Activated T-cell treated with anti-CD3 and anti-CD28 coated beads, Interleukin-2, amount 50 U/mL, for 72 hours (primary cell): Measurements from ENCODE around the gene MYT1. TPM values are rescaled to one million over a fixed set of nuclear protein-coding genes. Genes with fewer than 3 reads are reported as not detected.
A peak's percentile ranks its signal among the peaks of the same experiment; 100 is the strongest.
"Not testable (repeated sequence)": the region's sequence is repeated elsewhere in the genome, so short reads cannot be mapped to it uniquely, and the experiment has no call there.

ENCODE experiments used
- ATAC-seq, 2 donors: fragments of 150-1000 bp; cut with Tn5 transposase; replicated peaks in 1 of 2; 2 replicates each; pipeline ENCODE4 v1.10.0; 2021; ENCODE audit warnings: moderate library complexity in 2 of 2, mild to moderate bottlenecking in 1 of 2
- DNase-seq, 2 donors: peaks; one replicate each; pipeline ENCODE4 v3.0.0; 2021 to 2022; ENCODE audit warnings: mixed read lengths in 1 of 2
- H3K27ac Mint-ChIP-seq: one replicate; pipeline ENCODE4 v1.8.0; 2022; ENCODE audit warnings: mild to moderate bottlenecking, moderate library complexity, mixed read lengths
- H3K27me3 Mint-ChIP-seq: one replicate; pipeline ENCODE4 v1.8.0; 2022; ENCODE audit warnings: low read depth, mixed read lengths
- H3K36me3 Mint-ChIP-seq, 2 donors: one replicate each; pipeline ENCODE4 v1.8.0; 2022; ENCODE audit warnings: mixed read lengths in 2 of 2, mild to moderate bottlenecking in 1 of 2; ENCODE audit not compliant: insufficient read depth in 2 of 2
- H3K4me1 Mint-ChIP-seq: one replicate; pipeline ENCODE4 v1.8.0; 2022; ENCODE audit warnings: low read depth, mixed read lengths
- H3K4me3 Mint-ChIP-seq, 2 donors: one replicate each; pipeline ENCODE4 v1.8.0; 2022; ENCODE audit warnings: mild to moderate bottlenecking in 2 of 2, mixed read lengths in 2 of 2, moderate library complexity in 2 of 2
- H3K9me3 Mint-ChIP-seq, 2 donors: one replicate each; pipeline ENCODE4 v1.8.0; 2022; ENCODE audit warnings: mixed read lengths in 2 of 2
- total RNA-seq, 2 donors: library from RNA; stranded (reverse); gene quantifications; one replicate each; pipeline ENCODE4 v1.2.3, GENCODE V29; 2022

MYT1 gene
- total RNA-seq, 2 donors from 2014 or later: 0.12 to 0.23 TPM

GRCh38 chr20:64187213-64187612 is 23.0 kb downstream of the MYT1 start:
- H3K4me3 Mint-ChIP-seq, H3K27me3 Mint-ChIP-seq, H3K27ac Mint-ChIP-seq, ATAC-seq, DNase-seq, H3K4me1 Mint-ChIP-seq, H3K9me3 Mint-ChIP-seq, H3K36me3 Mint-ChIP-seq: not testable (repeated sequence)

- H3K36me3 Mint-ChIP-seq: no peaks in the 10 kb centered on the region
- DNase-seq: no peak
- H3K9me3 Mint-ChIP-seq: no peaks in the 10 kb centered on the region
- no peak for ATAC-seq
- no peak overlapping the region for H3K4me3 Mint-ChIP-seq
- H3K27me3 Mint-ChIP-seq: peaks cover 6% of the 10 kb centered on the region
- no peak overlapping the region for H3K27ac Mint-ChIP-seq
- H3K4me1 Mint-ChIP-seq: peaks cover 9% of the 10 kb centered on the region
Observed at GRCh38 chr20:64188091-64188490, 23.8 kb downstream of the MYT1 start.

GRCh38 chr20:64188682-64189529 is 24.7 kb downstream of the MYT1 start:
- peaks cover 6% of the 10 kb centered on the region for H3K27me3 Mint-ChIP-seq
- H3K36me3 Mint-ChIP-seq: no peaks in the 10 kb centered on the region
- peaks cover 9% of the 10 kb centered on the region for H3K4me1 Mint-ChIP-seq
- no peak for DNase-seq
- H3K27ac Mint-ChIP-seq: no peak overlapping the region
- no peaks in the 10 kb centered on the region for H3K9me3 Mint-ChIP-seq
- ATAC-seq: no peak
- H3K4me3 Mint-ChIP-seq: no peak overlapping the region

GRCh38 chr20:64189530-64189966 is 25.3 kb downstream of the MYT1 start:
- Mint-ChIP-seq H3K27ac (no peak overlapping the region), H3K27me3 (peaks cover 6% of the 10 kb centered on the region), H3K36me3 (no peaks in the 10 kb centered on the region), H3K9me3 (no peaks in the 10 kb centered on the region), H3K4me1 (peaks cover 6% of the 10 kb centered on the region), H3K4me3 (no peak overlapping the region)
- ATAC-seq (no peak), DNase-seq (no peak)

GRCh38 chr20:64189986-64190385 is 25.7 kb downstream of the MYT1 start:
- Mint-ChIP-seq H3K36me3 (no peaks in the 10 kb centered on the region), H3K4me3 (no peak overlapping the region), H3K4me1 (peaks cover 2% of the 10 kb centered on the region), H3K27ac (no peak overlapping the region), H3K27me3 (peaks cover 6% of the 10 kb centered on the region), H3K9me3 (no peaks in the 10 kb centered on the region)
- DNase-seq (no peak), ATAC-seq (no peak)

GRCh38 chr20:64191002-64191401 is 26.8 kb downstream of the MYT1 start:
- Mint-ChIP-seq H3K27me3 (peaks cover 6% of the 10 kb centered on the region), H3K9me3 (no peaks in the 10 kb centered on the region), H3K4me3 (no peak overlapping the region), H3K4me1 (no peaks in the 10 kb centered on the region), H3K36me3 (no peaks in the 10 kb centered on the region), H3K27ac (no peak overlapping the region)
- ATAC-seq (no peak), DNase-seq (no peak)

- no peak for ATAC-seq
- no peaks in the 10 kb centered on the region for H3K36me3 Mint-ChIP-seq
- no peak overlapping the region for H3K27ac Mint-ChIP-seq
- no peak overlapping the region for H3K4me3 Mint-ChIP-seq
- peaks cover 6% of the 10 kb centered on the region for H3K27me3 Mint-ChIP-seq
- H3K4me1 Mint-ChIP-seq: no peaks in the 10 kb centered on the region
- no peak for DNase-seq
- no peaks in the 10 kb centered on the region for H3K9me3 Mint-ChIP-seq
Observed at GRCh38 chr20:64192406-64192805, 28.2 kb downstream of the MYT1 start.

- no peak for DNase-seq
- Mint-ChIP-seq H3K4me1 (no peaks in the 10 kb centered on the region), H3K27ac (no peak overlapping the region), H3K4me3 (no peak overlapping the region), H3K9me3 (no peaks in the 10 kb centered on the region), H3K27me3 (peaks cover 6% of the 10 kb centered on the region), H3K36me3 (no peaks in the 10 kb centered on the region)
- ATAC-seq: peak in 1 of 2 donors; percentile 38
Observed at GRCh38 chr20:64193058-64193457, 28.8 kb downstream of the MYT1 start.

- H3K4me1 Mint-ChIP-seq: no peaks in the 10 kb centered on the region
- no peaks in the 10 kb centered on the region for H3K36me3 Mint-ChIP-seq
- H3K27me3 Mint-ChIP-seq: peaks cover 6% of the 10 kb centered on the region
- DNase-seq (no peak), ATAC-seq (no peak)
- no peak overlapping the region for H3K27ac Mint-ChIP-seq
- H3K9me3 Mint-ChIP-seq: no peaks in the 10 kb centered on the region
- H3K4me3 Mint-ChIP-seq: no peak overlapping the region
Observed at GRCh38 chr20:64194269-64194668, 30.0 kb downstream of the MYT1 start.

GRCh38 chr20:64196309-64196708 is 32.1 kb downstream of the MYT1 start:
- Mint-ChIP-seq H3K27me3 (peaks cover 11% of the 10 kb centered on the region), H3K4me1 (no peaks in the 10 kb centered on the region)
- ATAC-seq: no peak

GRCh38 chr20:64196847-64197306 is 32.6 kb downstream of the MYT1 start:
- ATAC-seq: no peak
- Mint-ChIP-seq H3K36me3 (no peaks in the 10 kb centered on the region), H3K27ac (no peak overlapping the region), H3K27me3 (peaks cover 8% of the 10 kb centered on the region), H3K4me3 (no peak overlapping the region), H3K4me1 (no peaks in the 10 kb centered on the region), H3K9me3 (no peaks in the 10 kb centered on the region)
- DNase-seq: no peak

More at GRCh38 chr20:64196309-64196708, 32.1 kb downstream of the MYT1 start:
- Mint-ChIP-seq H3K36me3 (no peaks in the 10 kb centered on the region), H3K4me3 (no peak overlapping the region), H3K27ac (no peak overlapping the region), H3K9me3 (no peaks in the 10 kb centered on the region)
- no peak for DNase-seq

- Mint-ChIP-seq H3K36me3 (no peaks in the 10 kb centered on the region), H3K27me3 (peaks cover 8% of the 10 kb centered on the region), H3K9me3 (no peaks in the 10 kb centered on the region), H3K4me1 (no peaks in the 10 kb centered on the region), H3K27ac (no peak overlapping the region), H3K4me3 (no peak overlapping the region)
- no peak for ATAC-seq
- DNase-seq: no peak
Observed at GRCh38 chr20:64198347-64198746, 34.1 kb downstream of the MYT1 start.

GRCh38 chr20:64199395-64199794 is 35.1 kb downstream of the MYT1 start:
- Mint-ChIP-seq H3K27ac (no peak overlapping the region), H3K27me3 (peaks cover 8% of the 10 kb centered on the region), H3K4me3 (no peak overlapping the region), H3K4me1 (no peaks in the 10 kb centered on the region), H3K9me3 (no peaks in the 10 kb centered on the region), H3K36me3 (no peaks in the 10 kb centered on the region)
- no peak for ATAC-seq
- DNase-seq: no peak

- DNase-seq: no peak
- ATAC-seq: no peak
- H3K4me3 Mint-ChIP-seq: no peak overlapping the region
- peaks cover 8% of the 10 kb centered on the region for H3K27me3 Mint-ChIP-seq
- no peaks in the 10 kb centered on the region for H3K36me3 Mint-ChIP-seq
- H3K27ac Mint-ChIP-seq: no peak overlapping the region
- H3K4me1 Mint-ChIP-seq: no peaks in the 10 kb centered on the region
- H3K9me3 Mint-ChIP-seq: no peaks in the 10 kb centered on the region
Observed at GRCh38 chr20:64200740-64201139, 36.5 kb downstream of the MYT1 start.
